K562 (cell line): ENCODE results near the gene MS4A8. TPM values are rescaled to one million over a fixed set of nuclear protein-coding genes. Genes with fewer than 3 reads are reported as not detected.

Experiments
- ATAC-seq: fragments of 200-7000 bp; cut with Tn5 transposase; 3 replicates; pipeline ENCODE4 v1.9.1; 2020; ENCODE audit warnings: moderate library complexity
- Bru-seq: library from RNA; stranded (reverse); fragments of 400-500 nt; gene quantifications from one replicate; lab custom pipeline; 2021; lab: Mats Ljungman, UMichigan
- BruChase-seq, 2 experiments: library from RNA; stranded (reverse); fragments of 400-500 nt; gene quantifications; one replicate each; lab custom pipeline; 2021; lab: Mats Ljungman, UMichigan
- BruUV-seq: library from RNA; stranded (reverse); fragments of 400-500 nt; replicated peaks from 2 replicates; lab custom pipeline; 2021; lab: Mats Ljungman, UMichigan
- CTCF ChIA-PET: fragments of 300-600 bp; formaldehyde crosslinking; extraction: SDS; loops from one replicate; lab custom pipeline; 2021; ENCODE audit warnings: low intra/inter-chr PET ratio; lab: Yijun Ruan, JAX
- POLR2A ChIA-PET: fragments of 300-600, 350-650 bp; sonication (Branson Sonifier 250); formaldehyde crosslinking; extraction: SDS; loops from one replicate; lab custom pipeline; 2021; ENCODE audit warnings: antibody characterized with exemption, inconsistent platforms; lab: Yijun Ruan, JAX
- DNase-seq, 4 experiments: peaks; one replicate each; pipeline versions ENCODE4 v3.0.0 to v3.0.0-alpha.2; 2011 to 2018; ENCODE audit warnings: low spot score in 3 of 4, mixed read lengths in 3 of 4; ENCODE audit errors: extremely low read depth in 1 of 4
- FAIRE-seq: peaks from 2 replicates; lab custom pipeline; 2011; peaks lifted over from hg19 to GRCh38; lab: Jason Lieb, UNC
- H2AFZ ChIP-seq: 2 replicates; pipeline ENCODE4 v1.6.0; 2011; ENCODE audit warnings: low read depth, low read length, control low read depth, inconsistent platforms
- H3K27ac ChIP-seq: fragments of 200-600 bp; 3 replicates; pipeline ENCODE4 v1.8.0; 2011; ENCODE audit warnings: low read depth, mild to moderate bottlenecking, control low read depth, inconsistent platforms, low read length, moderate library complexity, mixed read lengths; ENCODE audit errors: extremely low read depth
- H3K27me3 ChIP-seq, 2 experiments: fragments of 300-600 bp in 1 of 2; 2 replicates in 1 of 2; 3 replicates in 1 of 2; pipeline versions ENCODE4 v1.6.0 to v1.8.0; 2011; ENCODE audit warnings: inconsistent platforms in 2 of 2, low read length in 2 of 2, mild to moderate bottlenecking in 1 of 2, mixed read lengths in 1 of 2, moderate library complexity in 1 of 2; ENCODE audit not compliant: control insufficient read depth in 2 of 2, insufficient read depth in 2 of 2
- H3K36me3 ChIP-seq: fragments of 300-600 bp; 3 replicates; pipeline ENCODE4 v1.8.0; 2011; ENCODE audit warnings: mild to moderate bottlenecking, low read length, inconsistent platforms; ENCODE audit not compliant: control insufficient read depth, insufficient read depth
- H3K4me1 ChIP-seq, 2 experiments: fragments of 200-600 bp in 1 of 2; replicated peaks in 1 of 2; 2 replicates in 1 of 2; 3 replicates in 1 of 2; pipeline versions ENCODE4 v1.5.1 to v1.8.0; 2011; ENCODE audit warnings: inconsistent platforms in 2 of 2, low read length in 2 of 2, mild to moderate bottlenecking in 1 of 2, mixed read lengths in 1 of 2, moderate library complexity in 1 of 2; ENCODE audit not compliant: control insufficient read depth in 2 of 2, insufficient read depth in 2 of 2
- H3K4me2 ChIP-seq: 2 replicates; pipeline ENCODE4 v1.6.1; 2011; ENCODE audit warnings: low read length, control low read depth, inconsistent platforms, mixed read lengths; ENCODE audit not compliant: insufficient read depth
- H3K4me3 ChIP-seq: fragments of 200-600 bp; sonication (generic), shearing (Covaris generic); 2 replicates; pipeline ENCODE4 v1.5.1; 2016; ENCODE audit warnings: control low read depth, inconsistent platforms
- H3K79me2 ChIP-seq: fragments of 200-600 bp; 3 replicates; pipeline ENCODE4 v1.8.0; 2011; ENCODE audit warnings: low read length, inconsistent platforms; ENCODE audit not compliant: control insufficient read depth, insufficient read depth
- H3K9ac ChIP-seq, 2 experiments: 2 replicates each; pipeline versions ENCODE4 v1.6.0 to v1.6.1; 2011; ENCODE audit warnings: low read depth in 2 of 2, low read length in 2 of 2, control low read depth in 1 of 2, inconsistent platforms in 1 of 2, mild to moderate bottlenecking in 1 of 2, mixed read lengths in 1 of 2; ENCODE audit not compliant: insufficient read depth in 1 of 2
- H3K9me1 ChIP-seq: one replicate; pipeline ENCODE4 v1.6.0; 2011; ENCODE audit warnings: inconsistent platforms, mild to moderate bottlenecking, low read length, moderate library complexity; ENCODE audit not compliant: control insufficient read depth, insufficient read depth
- H3K9me3 ChIP-seq: replicated peaks from 2 replicates; pipeline ENCODE4 v1.5.1; 2011; ENCODE audit warnings: low read depth, low read length, inconsistent platforms; ENCODE audit not compliant: control insufficient read depth, insufficient read depth
- H4K20me1 ChIP-seq: replicated peaks from 2 replicates; pipeline ENCODE4 v1.6.1; 2011; ENCODE audit warnings: low read length, inconsistent platforms, mixed read lengths; ENCODE audit not compliant: control insufficient read depth, insufficient read depth
- JUND ChIP-seq, 2 experiments: IDR thresholded peaks; 2 replicates in 1 of 2; 3 replicates in 1 of 2; pipeline ENCODE4 v1.6.1; 2011; ENCODE audit warnings: borderline replicate concordance in 2 of 2, low read depth in 2 of 2, low read length in 2 of 2, improper control_type of control experiment in 1 of 2, missing biosample characterization in 1 of 2, missing genetic modification characterization in 1 of 2, missing genetic modification reagents in 1 of 2
- MBD1 ChIP-seq: fragments of 250-450 bp; sonication (Bioruptor Pico); IDR thresholded peaks from 2 replicates; pipeline ENCODE4 v1.8.0; 2022; ENCODE audit warnings: inconsistent platforms
- MECOM ChIP-seq: fragments of 250-450 bp; sonication (Bioruptor Pico); IDR thresholded peaks from 2 replicates; pipeline ENCODE4 v1.8.0; 2022; ENCODE audit warnings: inconsistent platforms
- MTA2 ChIP-seq: fragments of 450-650 bp; IDR thresholded peaks from 2 replicates; pipeline ENCODE4 v1.6.1; 2016; ENCODE audit warnings: low read depth
- NONO ChIP-seq, 2 experiments: fragments of 200-400 bp in 1 of 2; fragments of 450-650 bp in 1 of 2; formaldehyde crosslinking in 1 of 2; IDR thresholded peaks; 2 replicates each; pipeline ENCODE4 v1.6.1; 2017; ENCODE audit warnings: low read depth in 2 of 2, mild to moderate bottlenecking in 2 of 2, moderate library complexity in 2 of 2, low read length in 1 of 2
- PHF21A ChIP-seq: fragments of 450-650 bp; IDR thresholded peaks from 2 replicates; pipeline ENCODE4 v1.6.1; 2017; ENCODE audit warnings: low read depth, borderline replicate concordance
- PTBP1 ChIP-seq: fragments of 200-400 bp; formaldehyde crosslinking; IDR thresholded peaks from 2 replicates; pipeline ENCODE4 v1.6.1; 2017; ENCODE audit warnings: low read depth, low read length
- RBBP5 ChIP-seq: fragments of 200-600 bp; sonication (generic); IDR thresholded peaks from 2 replicates; pipeline ENCODE4 v1.6.1; 2012; ENCODE audit warnings: borderline replicate concordance, mild to moderate bottlenecking, low read length, control low read depth, inconsistent platforms; ENCODE audit not compliant: insufficient read depth, poor library complexity, severe bottlenecking
- RFX7 ChIP-seq: fragments of 250-450 bp; sonication (Bioruptor Pico); IDR thresholded peaks from 2 replicates; pipeline ENCODE4 v1.5.1; 2021; ENCODE audit warnings: mild to moderate bottlenecking
- ZNF512 ChIP-seq: IDR thresholded peaks from 2 replicates; pipeline ENCODE4 v1.6.1; 2016; ENCODE audit warnings: missing genetic modification characterization, missing compliant biosample characterization
- WGBS: fragments of 100-300 bp; shearing (Covaris generic); methylation state at CpG from one replicate; pipeline ENCODE4 v1.1.6; 2016; ENCODE audit warnings: low coverage, mixed read lengths; ENCODE audit not compliant: insufficient coverage; ENCODE audit errors: missing lambda C conversion rate; 5-methylcytosine and 5-hydroxymethylcytosine counted together
- in situ Hi-C: fragments of 300-500 bp; cut with MboI; formaldehyde crosslinking; loops from 4 replicates; pipeline ENCODE4 v1.15.0; 2018; ENCODE audit warnings: inconsistent platforms, mixed read lengths
- intact Hi-C: fragments of 100-400 bp; cut with micrococcal nuclease; formaldehyde crosslinking; loops from 2 replicates; pipeline ENCODE4 v1.14.2; 2022
- long read RNA-seq, 3 experiments: library from polyadenylated mRNA in 2 of 3; library from RNA in 1 of 3; unstranded in 2 of 3; stranded (forward) in 1 of 3; transcript quantifications; one replicate each; pipeline ENCODE4 v2.0.0, GENCODE V29; 2019 to 2022
- polyA minus RNA-seq, 3 experiments: library from RNA; depleted of rRNA, polyadenylated mRNA; stranded (reverse); fragments of >200 nt; gene quantifications; 2 replicates each; pipeline ENCODE4 v1.2.3, GENCODE V29; 2011
- polyA plus RNA-seq, 8 experiments: library from polyadenylated mRNA; depleted of rRNA in 4 of 8; stranded (reverse) in 5 of 8; unstranded in 3 of 8; fragments of >200 nt; fragmentation: Nextera tagmentation in 2 of 8; fragmentation: Illumina TruSeq in 1 of 8; extraction: Ambion mirVana in 2 of 8; extraction: Trizol in 1 of 8; gene quantifications; 2 replicates each; pipeline versions ENCODE4 v1.2.1 to v1.2.3, GENCODE V29; 2011 to 2014; ENCODE audit warnings: inconsistent platforms in 1 of 8, missing spikeins in 1 of 8
- total RNA-seq, 7 experiments: library from RNA; depleted of rRNA in 6 of 7; stranded (reverse); fragments of >200 nt in 6 of 7; fragmentation: Illumina TruSeq in 2 of 7; extraction: Trizol in 2 of 7; gene quantifications; 2 replicates each; pipeline versions ENCODE4 v1.2.1 to v1.2.3, GENCODE V29; 2011 to 2021; ENCODE audit warnings: low replicate concordance in 1 of 7

Gene MS4A8
- not detected in 2 replicates for total RNA-seq (2011; cell fraction: chromatin; rRNA removed; ENCODE audit: low replicate concordance)
- total RNA-seq (2011; cell fraction: nucleolus; rRNA removed): not detected in 2 replicates
- not detected in 2 replicates for total RNA-seq (2011; cell fraction: nucleoplasm; rRNA removed)
- total RNA-seq (2014; rRNA removed): not detected in 2 replicates
- total RNA-seq (2014; rRNA removed; fragmentation: Illumina TruSeq; extraction: Trizol): not detected in 2 replicates
- not detected in 2 replicates for total RNA-seq (2015; rRNA removed; fragmentation: Illumina TruSeq; extraction: Trizol)
- total RNA-seq (2021): not detected in 2 replicates
- not detected in 2 replicates for polyA plus RNA-seq (2011; rRNA removed)
- not detected in 2 replicates for polyA plus RNA-seq (2011; cell fraction: cytosol; rRNA removed)
- polyA plus RNA-seq (2011; cell fraction: nucleus; rRNA removed): not detected in 2 replicates
- polyA plus RNA-seq (2012): not detected in 2 replicates
- polyA plus RNA-seq (2014; fragmentation: Illumina TruSeq; extraction: Trizol): not detected in 2 replicates
- not detected for polyA plus RNA-seq (2014; fragmentation: Nextera tagmentation; extraction: Ambion mirVana)
- not detected in 2 replicates for polyA plus RNA-seq (2014; rRNA removed)
- polyA minus RNA-seq (2011; rRNA and poly(A)+ RNA removed): not detected in 2 replicates
- not detected in 2 replicates for polyA minus RNA-seq (2011; cell fraction: cytosol; rRNA and poly(A)+ RNA removed)
- not detected in 2 replicates for polyA minus RNA-seq (2011; cell fraction: nucleus; rRNA and poly(A)+ RNA removed)
- Bru-seq, nascent RNA: percentile 6 among the genes with signal in this experiment
- not detected for BruChase-seq, experiment 1, labeled RNA remaining after a 2-hour chase
- percentile 6 among the genes with signal in this experiment for BruChase-seq, experiment 2, labeled RNA remaining after a 6-hour chase
- long read RNA-seq, experiment 1: 0 reads
- long read RNA-seq, experiment 2: 0 reads
- long read RNA-seq, experiment 3: 0 reads

- POLR2A ChIA-PET: interaction anchor here (0.6 kb wide), 1 partner anchor 40 kb away, joined by 3 read pairs; no protein-coding TSS in a partner anchor
- no peak for FAIRE-seq
- TF ChIP-seq JUND (IDR thresholded peaks at IDR 0.05; ENCODE audit: borderline replicate concordance, low read depth, low read length) (no peak), JUND (tag; IDR thresholded peaks at IDR 0.05; ENCODE audit: borderline replicate concordance, low read depth, low read length) (no peak), NONO (IDR thresholded peaks at IDR 0.05; ENCODE audit: low read depth in 2 of 2, low read length in 1 of 2) (no peak), RBBP5 (no peak), MBD1 (no peak), PHF21A (no peak), MTA2 (no peak), RFX7 (no peak), ZNF512 (no peak), MECOM (no peak), PTBP1 (no peak)
- TF ChIP-seq, all 486 proteins: peak for 0
- H2AFZ ChIP-seq: no peak within 1 kb of the TSS
- ATAC-seq (no peak), DNase-seq (no peak)
- CTCF ChIA-PET: no interaction called here
- H3K36me3 ChIP-seq: no peaks in the 10 kb centered on the region
- H3K4me2 ChIP-seq: no peak within 1 kb of the TSS
- no peak within 1 kb of the TSS for H3K9ac ChIP-seq
- no peaks in the 10 kb centered on the region for H3K79me2 ChIP-seq
- no peak within 1 kb of the TSS for H3K4me3 ChIP-seq
- no peaks in the 10 kb centered on the region for H3K4me1 ChIP-seq
- WGBS: 0% methylated on average over 2 of the region's 2 CpGs
- H4K20me1 ChIP-seq: no peaks in the 10 kb centered on the region
- no peaks in the 10 kb centered on the region for H3K9me3 ChIP-seq
- H3K27me3 ChIP-seq: peaks cover 0 to 10% of the 10 kb centered on the region in 2 experiments; a peak in 2 of 5 replicates
- intact Hi-C loops: no loop called here
- BruUV-seq: no TSS peak
- no peaks in the 10 kb centered on the region for H3K9me1 ChIP-seq
- H3K27ac ChIP-seq: no peak within 1 kb of the TSS
- in situ Hi-C loops: no loop called here
Observed at GRCh38 chr11:60699284-60699691, at the start of gene MS4A8. Gene MS4A8, plus strand, starts transcription at chr11:60699612. Its CDS starts 1,249 bp downstream, at chr11:60700861.
